ENCODE measurements around the gene MORN5.

Gene MORN5

DNA sequence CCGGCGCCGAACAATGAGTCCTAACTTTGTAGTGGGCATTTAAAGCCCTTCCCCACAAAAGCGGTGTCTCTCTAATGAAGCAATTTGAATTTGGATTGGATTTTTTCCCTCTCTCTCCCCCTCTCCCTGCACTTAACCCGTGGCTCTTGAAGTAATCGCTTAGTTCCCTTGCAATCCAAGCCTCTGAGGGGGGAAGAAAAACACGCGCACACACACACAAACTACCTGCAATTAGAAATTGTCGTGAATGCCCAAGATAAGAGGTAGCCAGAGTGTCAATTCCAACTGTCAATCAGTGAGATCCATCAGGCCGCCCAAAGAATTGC lies 67.8 kb downstream of the MORN5 start:
- TF ChIP-seq CTCF (IDR thresholded peaks at IDR 0.05; ENCODE audit: low read depth, low read length), result no peak
- no peak for DNase-seq (ENCODE audit: extremely low read depth, low read depth)

- no peak for TF ChIP-seq CTCF (IDR thresholded peaks at IDR 0.05; ENCODE audit: low read depth, low read length)
- no peak for DNase-seq (ENCODE audit: extremely low read depth, low read depth)
Observed at GRCh38 chr9:122228191-122228567, 68.5 kb downstream of the MORN5 start.

DNA sequence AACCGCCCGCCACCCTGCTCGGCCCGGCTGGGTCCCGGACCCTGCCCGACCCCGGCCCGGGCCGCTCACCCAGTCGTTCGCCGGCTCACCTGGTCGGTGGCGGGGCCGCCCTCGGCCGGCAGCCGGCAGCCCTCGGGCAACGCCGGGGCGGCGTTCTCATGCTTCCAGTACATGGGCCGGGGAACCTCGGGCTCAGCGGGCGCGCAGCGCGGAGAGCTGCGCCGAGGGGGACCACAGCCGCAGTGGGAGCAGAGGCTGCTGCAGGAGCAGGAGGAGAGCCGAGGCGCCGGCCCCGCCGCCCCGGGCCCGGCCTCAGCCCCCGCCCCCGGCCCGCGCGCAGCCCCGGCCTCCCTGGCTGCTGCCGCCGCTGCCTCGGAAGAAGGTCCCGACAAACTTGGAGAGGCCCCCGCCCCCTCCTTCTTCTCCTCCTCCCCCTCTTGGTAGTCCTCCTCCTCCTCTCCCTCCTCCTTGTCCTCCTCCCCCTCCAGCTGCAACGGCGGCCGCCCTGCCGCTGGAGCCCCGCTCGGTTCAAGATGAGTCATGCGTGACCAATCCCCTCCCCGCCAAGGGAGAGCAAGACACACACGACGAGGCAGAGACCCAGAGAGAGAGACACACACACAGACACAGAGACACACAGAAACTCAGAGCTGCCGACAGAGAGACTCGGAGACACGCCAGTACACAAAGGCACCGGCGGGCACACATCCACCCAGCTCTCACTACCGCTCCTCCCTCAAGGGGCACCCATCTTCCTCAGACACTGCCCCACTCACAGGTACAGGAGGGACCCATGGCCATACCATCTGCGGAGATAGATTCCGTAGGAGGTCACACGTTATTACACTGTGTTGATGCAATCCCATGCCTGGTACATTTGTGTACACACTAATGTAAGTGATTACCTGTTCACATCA lies 69.1 kb downstream of the MORN5 start, which contains the start of gene LHX6:
LHX6 (minus strand) TSS at position 390 of the 917 bp plus-strand sequence; CDS start at position 173, 217 bp downstream.
- DNase-seq (ENCODE audit: extremely low read depth, low read depth), result no peak
- no peak for TF ChIP-seq CTCF (IDR thresholded peaks at IDR 0.05; ENCODE audit: low read depth, low read length)

- no peak for DNase-seq (ENCODE audit: extremely low read depth, low read depth)
Observed at GRCh38 chr9:122229485-122229837, 69.8 kb downstream of the MORN5 start.

DNA sequence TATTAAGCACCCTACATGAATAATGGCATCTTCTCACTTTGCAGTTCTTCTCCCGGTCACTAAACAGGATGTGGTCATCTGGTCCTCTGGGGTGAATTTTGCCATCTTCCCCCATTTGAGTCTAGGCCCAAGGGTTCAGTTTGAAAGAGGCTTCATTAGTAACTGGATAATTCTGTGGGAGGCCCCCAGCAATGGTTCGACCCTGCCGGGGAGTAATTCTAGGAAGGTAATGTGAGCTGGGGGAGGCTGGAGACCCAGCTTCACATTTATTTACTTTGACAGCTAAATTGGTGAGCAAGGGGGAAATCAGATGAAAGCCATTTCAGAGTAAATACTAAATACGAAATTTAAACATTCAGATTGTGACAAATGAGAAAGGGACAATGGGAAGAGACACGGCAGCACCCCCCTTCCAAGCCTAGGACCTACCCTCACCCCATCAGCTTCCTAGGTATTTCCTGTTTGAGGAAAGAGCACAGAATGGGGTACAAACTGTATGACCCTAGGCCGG lies 73.1 kb downstream of the MORN5 start:
- no peak for TF ChIP-seq CTCF (IDR thresholded peaks at IDR 0.05; ENCODE audit: low read depth, low read length)
- no peak for DNase-seq (ENCODE audit: extremely low read depth, low read depth)

More at GRCh38 chr9:122229485-122229837, 69.8 kb downstream of the MORN5 start:
- TF ChIP-seq CTCF (IDR thresholded peaks at IDR 0.05; ENCODE audit: low read depth, low read length), result no peak

DNA sequence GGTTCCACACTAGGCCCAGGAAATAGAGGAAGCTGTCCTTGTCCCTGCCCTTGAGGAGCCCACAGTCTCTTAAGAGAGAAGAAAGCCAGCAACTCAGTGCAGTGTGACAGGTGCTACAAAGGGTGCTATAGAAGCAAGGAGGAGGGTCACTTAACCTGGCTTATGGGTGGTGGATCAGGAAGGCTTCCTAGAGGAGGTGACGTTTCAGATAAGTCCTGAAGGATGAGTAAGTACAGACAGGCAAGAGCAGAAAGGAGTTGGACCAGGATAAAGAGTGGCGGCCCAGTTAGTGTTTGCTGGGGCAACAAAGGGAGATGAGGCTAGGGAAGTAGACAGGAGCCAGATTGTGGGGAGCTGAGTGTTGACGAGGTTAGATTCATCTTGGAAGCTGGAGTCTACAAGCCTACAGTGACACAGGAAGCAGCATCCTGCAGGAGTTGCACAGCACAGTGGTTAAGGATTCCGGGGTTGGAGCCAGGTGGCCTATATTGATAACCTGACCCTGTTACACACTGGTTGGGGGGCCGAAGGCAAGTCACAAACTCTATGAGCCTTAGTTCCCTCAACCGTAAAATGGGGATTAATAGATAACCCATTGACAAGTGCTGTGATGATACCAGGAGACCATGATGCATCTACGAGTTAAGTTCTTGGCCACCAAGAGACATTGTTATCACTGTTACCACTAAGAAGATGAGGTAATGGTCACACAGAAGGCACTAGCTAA lies 74.5 kb downstream of the MORN5 start:
- TF ChIP-seq CTCF (IDR thresholded peaks at IDR 0.05; ENCODE audit: low read depth, low read length), result no peak

GRCh38 chr9:122236681-122237080 lies 77.0 kb downstream of the MORN5 start:
- no peak for DNase-seq (ENCODE audit: extremely low read depth, low read depth)
- no peak for TF ChIP-seq CTCF (IDR thresholded peaks at IDR 0.05; ENCODE audit: low read depth, low read length)

More for the DNA sequence above, 74.5 kb downstream of the MORN5 start:
- no peak for DNase-seq (ENCODE audit: extremely low read depth, low read depth)

Measured in AG09319 (cell line).